Gastrocnemius medialis (tissue), 4 donors: ENCODE measurements around the gene RUNDC3A. TPM values are rescaled to one million over a fixed set of nuclear protein-coding genes. Genes with fewer than 3 reads are reported as not detected.
A peak's percentile ranks its signal among the peaks of the same experiment; 100 is the strongest.

Experiments
- ATAC-seq, 2 donors: fragments of 150-250 bp; one replicate each; pipeline ENCODE4 v1.9.1; 2016
- DNase-seq, 2 donors: peaks; one replicate each; pipeline ENCODE4 v3.0.0-alpha.2; 2019
- H3K27ac ChIP-seq, 4 donors: fragments of 200-600 bp; sonication (generic); 1 replicate in 1 of 4; 2 replicates in 3 of 4; pipeline ENCODE4 v1.5.1; 2016 to 2018; ENCODE audit warnings: mild to moderate bottlenecking in 2 of 4, moderate library complexity in 1 of 4
- H3K27me3 ChIP-seq, 3 donors: fragments of 200-600 bp; sonication (generic) in 2 of 3; 1 replicate in 1 of 3; 2 replicates in 2 of 3; pipeline versions ENCODE4 v1.5.1 to v1.6.0; 2016 to 2019; ENCODE audit warnings: mild to moderate bottlenecking in 1 of 3, moderate library complexity in 1 of 3
- H3K36me3 ChIP-seq, 2 donors: fragments of 200-600 bp; sonication (generic) in 1 of 2; one replicate each; pipeline ENCODE4 v1.5.1; 2017 to 2018
- H3K4me1 ChIP-seq, 2 donors: fragments of 200-600 bp; sonication (generic) in 1 of 2; one replicate each; pipeline ENCODE4 v1.5.1; 2016 to 2017; ENCODE audit warnings: mild to moderate bottlenecking in 2 of 2
- H3K4me3 ChIP-seq, 4 donors: fragments of 200-600 bp; sonication (generic) in 3 of 4; 1 replicate in 1 of 4; 2 replicates in 3 of 4; pipeline ENCODE4 v1.5.1; 2016 to 2019; ENCODE audit warnings: mild to moderate bottlenecking in 2 of 4
- H3K9me3 ChIP-seq, 3 donors: fragments of 200-600 bp; sonication (generic) in 2 of 3; 1 replicate in 1 of 3; 2 replicates in 2 of 3; pipeline ENCODE4 v1.5.1; 2016 to 2019
- CTCF ChIP-seq, 5 experiments: fragments of 450-650 bp in 3 of 5; fragments of 200-600 bp in 2 of 5; sonication (generic) in 2 of 5; IDR thresholded peaks in 4 of 5; conservative IDR thresholded peaks in 1 of 5; 1 replicate in 4 of 5; 2 replicates in 1 of 5; pipeline ENCODE4 v1.5.1; 2016 to 2019; ENCODE audit warnings: antibody characterized with exemption in 5 of 5, mild to moderate bottlenecking in 3 of 5, moderate library complexity in 3 of 5
- POLR2A ChIP-seq, 2 donors: fragments of 450-650 bp; IDR thresholded peaks; one replicate each; pipeline ENCODE4 v1.6.1; 2017; ENCODE audit warnings: antibody characterized with exemption in 2 of 2, mild to moderate bottlenecking in 2 of 2, moderate library complexity in 2 of 2
- in situ Hi-C, 4 donors: fragments of 200-750 bp; cut with MboI; loops; one replicate each; pipeline versions ENCODE4 v1.15.0 to v1.8.0; 2017; ENCODE audit warnings: low sequenced_read_pairs in 4 of 4
- intact Hi-C: fragments of 100-400 bp; cut with DNase I; formaldehyde crosslinking; loops from one replicate; pipeline ENCODE4 v1.15.1; 2023; ENCODE audit warnings: low total_unique reads
- total RNA-seq, 4 donors: library from RNA; depleted of rRNA; stranded (reverse); fragments of >200 nt; gene quantifications; one replicate each; pipeline versions ENCODE4 v1.1.0 to v1.2.3, GENCODE V29; 2016

Gene RUNDC3A
- total RNA-seq, 4 donors from 2014 or later = not detected

- TF ChIP-seq CTCF (IDR thresholded peaks at IDR 0.05 in 4 of 5, conservative IDR thresholded peaks at IDR 0.05 in 1 of 5) (no peak), POLR2A (IDR thresholded peaks at IDR 0.05) (no peak)
- in situ Hi-C loops (no loop called here), intact Hi-C loops (no loop called here)
- Histone ChIP-seq H3K9me3 (no peaks in the 10 kb centered on the region), H3K4me1 (peaks cover 0 to 4% of the 10 kb centered on the region in 2 donors), H3K27me3 (peaks cover 36 to 40% (median 39%) of the 10 kb centered on the region in 3 donors), H3K36me3 (peaks cover 0 to 11% of the 10 kb centered on the region in 2 donors), H3K27ac (no peak overlapping the region), H3K4me3 (peak overlapping the region in 1 of 4 donors; percentile 40)
- DNase-seq = no peak
- no peak for ATAC-seq
Measured at GRCh38 chr17:44314869-44315661, 6.7 kb downstream of the RUNDC3A start.

- intact Hi-C loops (no loop called here), in situ Hi-C loops (no loop called here)
- Histone ChIP-seq H3K4me3 (no peak overlapping the region), H3K9me3 (no peaks in the 10 kb centered on the region), H3K4me1 (peaks cover 0 to 4% of the 10 kb centered on the region in 2 donors), H3K27ac (no peak overlapping the region), H3K27me3 (peaks cover 36 to 40% (median 39%) of the 10 kb centered on the region in 3 donors), H3K36me3 (peaks cover 0 to 21% of the 10 kb centered on the region in 2 donors)
- TF ChIP-seq CTCF (IDR thresholded peaks at IDR 0.05 in 4 of 5, conservative IDR thresholded peaks at IDR 0.05 in 1 of 5) (no peak), POLR2A (IDR thresholded peaks at IDR 0.05) (no peak)
- DNase-seq (no peak), ATAC-seq (no peak)
Measured at GRCh38 chr17:44315760-44316731, 7.6 kb downstream of the RUNDC3A start.

GRCh38 chr17:44317545-44317944 is 9.1 kb downstream of the RUNDC3A start:
- no peak for DNase-seq
- no peak for ATAC-seq
- H3K27ac ChIP-seq = no peak overlapping the region
- no peaks in the 10 kb centered on the region for H3K9me3 ChIP-seq
- intact Hi-C loops = no loop called here
- TF ChIP-seq CTCF (IDR thresholded peaks at IDR 0.05 in 4 of 5, conservative IDR thresholded peaks at IDR 0.05 in 1 of 5) = no peak
- TF ChIP-seq POLR2A (IDR thresholded peaks at IDR 0.05) = no peak
- no peak overlapping the region for H3K4me3 ChIP-seq
- peaks cover 36 to 40% (median 39%) of the 10 kb centered on the region in 3 donors for H3K27me3 ChIP-seq
- in situ Hi-C loops = no loop called here
- H3K4me1 ChIP-seq = peaks cover 0 to 4% of the 10 kb centered on the region in 2 donors
- peaks cover 0 to 36% of the 10 kb centered on the region in 2 donors for H3K36me3 ChIP-seq

GRCh38 chr17:44318077-44318892 is 9.9 kb downstream of the RUNDC3A start:
- Histone ChIP-seq H3K4me1 (peaks cover 0 to 7% of the 10 kb centered on the region in 2 donors), H3K9me3 (no peaks in the 10 kb centered on the region), H3K27me3 (peaks cover 36 to 40% (median 37%) of the 10 kb centered on the region in 3 donors), H3K36me3 (peaks cover 0 to 38% of the 10 kb centered on the region in 2 donors), H3K27ac (no peak overlapping the region), H3K4me3 (no peak overlapping the region)
- intact Hi-C loops (no loop called here), in situ Hi-C loops (no loop called here)
- DNase-seq (no peak), ATAC-seq (no peak)
- TF ChIP-seq CTCF (IDR thresholded peaks at IDR 0.05 in 4 of 5, conservative IDR thresholded peaks at IDR 0.05 in 1 of 5) = no peak
- no peak for TF ChIP-seq POLR2A (IDR thresholded peaks at IDR 0.05)
